Gastrocnemius medialis (tissue), 4 donors: ENCODE results near the gene MACC1.

ENCODE experiments used
- POLR2A ChIP-seq, 2 donors: fragments of 450-650 bp; IDR thresholded peaks; one replicate each; pipeline ENCODE4 v1.6.1; 2017; ENCODE audit warnings: antibody characterized with exemption in 2 of 2, mild to moderate bottlenecking in 2 of 2, moderate library complexity in 2 of 2
- TF ChIP-seq, protein P1 (sequence below), 5 experiments: fragments of 450-650 bp in 3 of 5; fragments of 200-600 bp in 2 of 5; sonication (generic) in 2 of 5; IDR thresholded peaks in 4 of 5; conservative IDR thresholded peaks in 1 of 5; 1 replicate in 4 of 5; 2 replicates in 1 of 5; pipeline ENCODE4 v1.5.1; 2016 to 2019; ENCODE audit warnings: antibody characterized with exemption in 5 of 5, mild to moderate bottlenecking in 3 of 5, moderate library complexity in 3 of 5

DNA sequence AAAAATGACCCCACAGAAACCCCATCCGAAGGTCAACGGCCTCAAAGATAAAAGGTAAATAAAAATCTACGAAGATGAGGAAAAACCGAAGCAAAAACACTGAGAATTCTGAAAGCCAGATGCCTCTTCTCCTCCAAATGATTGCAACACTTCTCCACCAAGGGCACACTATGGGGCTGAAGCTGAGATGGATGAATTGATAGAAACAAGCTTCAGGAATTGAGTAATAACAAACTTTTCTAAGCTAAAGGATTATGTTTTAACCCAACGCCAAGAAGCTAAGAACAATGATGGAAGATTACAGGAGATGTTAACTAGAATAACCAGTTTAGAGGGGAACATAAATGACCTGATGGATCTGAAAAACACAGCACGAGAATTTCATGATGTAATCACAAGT, 127.8 kb downstream of the MACC1 start:
- TF ChIP-seq, protein P1, sequence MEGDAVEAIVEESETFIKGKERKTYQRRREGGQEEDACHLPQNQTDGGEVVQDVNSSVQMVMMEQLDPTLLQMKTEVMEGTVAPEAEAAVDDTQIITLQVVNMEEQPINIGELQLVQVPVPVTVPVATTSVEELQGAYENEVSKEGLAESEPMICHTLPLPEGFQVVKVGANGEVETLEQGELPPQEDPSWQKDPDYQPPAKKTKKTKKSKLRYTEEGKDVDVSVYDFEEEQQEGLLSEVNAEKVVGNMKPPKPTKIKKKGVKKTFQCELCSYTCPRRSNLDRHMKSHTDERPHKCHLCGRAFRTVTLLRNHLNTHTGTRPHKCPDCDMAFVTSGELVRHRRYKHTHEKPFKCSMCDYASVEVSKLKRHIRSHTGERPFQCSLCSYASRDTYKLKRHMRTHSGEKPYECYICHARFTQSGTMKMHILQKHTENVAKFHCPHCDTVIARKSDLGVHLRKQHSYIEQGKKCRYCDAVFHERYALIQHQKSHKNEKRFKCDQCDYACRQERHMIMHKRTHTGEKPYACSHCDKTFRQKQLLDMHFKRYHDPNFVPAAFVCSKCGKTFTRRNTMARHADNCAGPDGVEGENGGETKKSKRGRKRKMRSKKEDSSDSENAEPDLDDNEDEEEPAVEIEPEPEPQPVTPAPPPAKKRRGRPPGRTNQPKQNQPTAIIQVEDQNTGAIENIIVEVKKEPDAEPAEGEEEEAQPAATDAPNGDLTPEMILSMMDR (IDR thresholded peaks at IDR 0.05 in 4 of 5, conservative IDR thresholded peaks at IDR 0.05 in 1 of 5), result no peak
- TF ChIP-seq POLR2A (IDR thresholded peaks at IDR 0.05), result no peak
